GM12878 (cell line): ENCODE data around the gene TMEM175. TPM values are rescaled to one million over a fixed set of nuclear protein-coding genes. Genes with fewer than 3 reads are reported as not detected.

Experiments
- ATAC-seq: fragments of 200-7000 bp; cut with Tn5 transposase; 3 replicates; pipeline ENCODE4 v1.9.1; 2020; ENCODE audit warnings: mild to moderate bottlenecking, moderate library complexity
- BruUV-seq: library from RNA; stranded (reverse); fragments of 400-500 nt; replicated peaks from 2 replicates; lab custom pipeline; 2021; lab: Mats Ljungman, UMichigan
- CTCF ChIA-PET: fragments of 300-600 bp; sonication (Branson Sonifier 250); formaldehyde crosslinking; extraction: SDS; loops from one replicate; lab custom pipeline; 2021; ENCODE audit warnings: inconsistent platforms; lab: Yijun Ruan, JAX
- POLR2A ChIA-PET: fragments of 350-600 bp; formaldehyde crosslinking; extraction: SDS; loops from one replicate; lab custom pipeline; 2021; ENCODE audit warnings: inconsistent platforms; lab: Charles Lee
- RAD21 ChIA-PET: fragments of 300-600 bp; sonication (Branson Sonifier 250); formaldehyde crosslinking; loops from one replicate; lab custom pipeline; 2023; ENCODE audit warnings: antibody characterized with exemption; ENCODE audit not compliant: unreplicated experiment; lab: Charles Lee
- SMC1A ChIA-PET: fragments of 300-600 bp; sonication (Branson Sonifier 250); formaldehyde crosslinking; loops from one replicate; lab custom pipeline; 2023; ENCODE audit not compliant: unreplicated experiment, uncharacterized antibody; lab: Charles Lee
- DNase-seq: peaks from one replicate; pipeline ENCODE4 v3.0.0-alpha.2; 2011; ENCODE audit warnings: low read depth, low spot score
- FAIRE-seq: peaks from 3 replicates; lab custom pipeline; 2011; peaks lifted over from hg19 to GRCh38; lab: Jason Lieb, UNC
- H2AFZ ChIP-seq: 2 replicates; pipeline ENCODE4 v1.6.0; 2011; ENCODE audit warnings: low read depth, low read length, control low read depth; ENCODE audit not compliant: control insufficient read depth
- H3K27ac ChIP-seq: 2 replicates; pipeline ENCODE4 v1.5.1; 2011; ENCODE audit warnings: control low read depth; ENCODE audit not compliant: control insufficient read depth, insufficient read depth
- H3K27me3 ChIP-seq, 2 experiments: replicated peaks in 1 of 2; 2 replicates each; pipeline versions ENCODE4 v1.6.0 to v1.6.1; 2011; ENCODE audit warnings: low read length in 1 of 2; ENCODE audit not compliant: control insufficient read depth in 2 of 2, insufficient read depth in 2 of 2
- H3K36me3 ChIP-seq, 2 experiments: 2 replicates each; pipeline ENCODE4 v1.5.1; 2011; ENCODE audit warnings: low read length in 1 of 2; ENCODE audit not compliant: control insufficient read depth in 2 of 2, insufficient read depth in 2 of 2
- H3K4me1 ChIP-seq: 2 replicates; pipeline ENCODE4 v1.6.1; 2011; ENCODE audit warnings: mild to moderate bottlenecking, low read length, moderate library complexity, mixed read lengths; ENCODE audit not compliant: control insufficient read depth, insufficient read depth
- H3K4me2 ChIP-seq: 2 replicates; pipeline ENCODE4 v1.6.0; 2011; ENCODE audit warnings: control low read depth; ENCODE audit not compliant: control insufficient read depth, insufficient read depth
- H3K4me3 ChIP-seq: fragments of 200-600 bp; sonication (generic); 2 replicates; pipeline ENCODE4 v1.5.1; 2016
- H3K79me2 ChIP-seq: 2 replicates; pipeline ENCODE4 v1.6.0; 2011; ENCODE audit warnings: low read length; ENCODE audit not compliant: control insufficient read depth, insufficient read depth
- H3K9ac ChIP-seq: 2 replicates; pipeline ENCODE4 v1.8.0; 2011; ENCODE audit warnings: low read length, control low read depth, mixed read lengths; ENCODE audit not compliant: control insufficient read depth, insufficient read depth
- H3K9me3 ChIP-seq: replicated peaks from 3 replicates; pipeline ENCODE4 v1.5.1; 2011; ENCODE audit warnings: mild to moderate bottlenecking, low read length; ENCODE audit not compliant: control insufficient read depth, insufficient read depth
- H4K20me1 ChIP-seq: 2 replicates; pipeline ENCODE4 v1.6.0; 2011; ENCODE audit not compliant: control insufficient read depth, insufficient read depth
- BMI1 ChIP-seq: fragments of 450-650 bp; IDR thresholded peaks from 2 replicates; pipeline ENCODE4 v1.6.1; 2016; ENCODE audit warnings: mild to moderate bottlenecking, moderate library complexity, borderline replicate concordance
- CREM ChIP-seq: IDR thresholded peaks from 2 replicates; pipeline ENCODE4 v1.6.1; 2014; ENCODE audit warnings: antibody characterized with exemption, low read depth
- JUND ChIP-seq: IDR thresholded peaks from 2 replicates; pipeline ENCODE4 v1.6.1; 2012; ENCODE audit warnings: low read depth, mild to moderate bottlenecking, low read length, improper control_type of control experiment, moderate library complexity
- MEF2A ChIP-seq: IDR thresholded peaks from 2 replicates; pipeline ENCODE4 v1.6.1; 2011; ENCODE audit warnings: low read depth, mild to moderate bottlenecking, low read length, moderate library complexity; ENCODE audit not compliant: insufficient read depth
- NBN ChIP-seq: fragments of 450-650 bp; IDR thresholded peaks from 2 replicates; pipeline ENCODE4 v1.6.1; 2016
- NR2F1 ChIP-seq: fragments of 450-650 bp; conservative IDR thresholded peaks from 2 replicates; pipeline ENCODE4 v1.6.1; 2017; ENCODE audit warnings: mild to moderate bottlenecking
- RUNX3 ChIP-seq: IDR thresholded peaks from 2 replicates; pipeline ENCODE4 v1.6.1; 2012; ENCODE audit warnings: low read length, inconsistent platforms
- WGBS: methylation state at CpG from one replicate; pipeline ENCODE4 v1.1.6; 2016; ENCODE audit warnings: low lambda C conversion rate; ENCODE audit not compliant: insufficient replicate concordance, insufficient coverage; ENCODE audit errors: missing lambda C conversion rate; 5-methylcytosine and 5-hydroxymethylcytosine counted together
- in situ Hi-C: fragments of 300-500 bp; cut with MboI; formaldehyde crosslinking; loops from 9 replicates; pipeline ENCODE4 v1.14.3; 2018; ENCODE audit warnings: mixed read lengths
- intact Hi-C: fragments of 100-400 bp; cut with micrococcal nuclease; formaldehyde crosslinking; loops from one replicate; pipeline ENCODE4 v1.14.2; 2022; ENCODE audit not compliant: unreplicated experiment
- polyA plus RNA-seq, 11 experiments: library from polyadenylated mRNA; depleted of rRNA in 4 of 11; unstranded in 6 of 11; stranded (reverse) in 5 of 11; fragments of >200 nt; fragmentation: Nextera tagmentation in 4 of 11; fragmentation: Illumina TruSeq in 1 of 11; extraction: Ambion mirVana in 4 of 11; extraction: Trizol in 1 of 11; gene quantifications; 1 replicate in 1 of 11; 2 replicates in 10 of 11; pipeline versions ENCODE4 v1.2.1 to v1.2.3, GENCODE V29; 2011 to 2016; ENCODE audit warnings: inconsistent platforms in 2 of 11, missing spikeins in 2 of 11, low read depth in 1 of 11
- total RNA-seq, 4 experiments: library from RNA; depleted of rRNA in 3 of 4; stranded (reverse); fragments of >200 nt in 3 of 4; fragmentation: Illumina TruSeq in 1 of 4; extraction: Trizol in 1 of 4; gene quantifications; 2 replicates each; pipeline versions ENCODE4 v1.2.1 to v1.2.3, GENCODE V29; 2013 to 2021
- TF ChIP-seq, protein P1 (sequence below): IDR thresholded peaks from 2 replicates; pipeline ENCODE4 v1.6.1; 2011; ENCODE audit warnings: borderline replicate concordance, low read depth, mild to moderate bottlenecking, moderate library complexity, mixed read lengths, low read length; ENCODE audit not compliant: insufficient read depth; ENCODE audit errors: extremely low read length
- TF ChIP-seq, protein P2 (sequence below): fragments of 450-650 bp; IDR thresholded peaks from 2 replicates; pipeline ENCODE4 v1.6.1; 2017; ENCODE audit warnings: borderline replicate concordance
- TF ChIP-seq, protein P3 (sequence below): IDR thresholded peaks from 2 replicates; pipeline ENCODE4 v1.6.1; 2012; ENCODE audit warnings: low read length, inconsistent platforms
- TF ChIP-seq, protein P4 (sequence below): fragments of 450-650 bp; IDR thresholded peaks from 2 replicates; pipeline ENCODE4 v1.6.1; 2018; ENCODE audit warnings: borderline replicate concordance, mild to moderate bottlenecking; ENCODE audit not compliant: partially characterized antibody
- TF ChIP-seq, protein P5 (sequence below): fragments of 450-650 bp; IDR thresholded peaks from 2 replicates; pipeline ENCODE4 v1.6.1; 2017; ENCODE audit warnings: mild to moderate bottlenecking, low read depth, inconsistent platforms; ENCODE audit not compliant: poor library complexity, severe bottlenecking
- TF ChIP-seq, protein P6 (sequence below): fragments of 150-350 bp; IDR thresholded peaks from 2 replicates; pipeline ENCODE4 v1.6.1; 2014; ENCODE audit warnings: mild to moderate bottlenecking, low read depth, low read length

TMEM175 gene
- total and polyA plus RNA-seq, 10 of the 15 experiments (the other 5 are each of a cell fraction or from before 2014, with no cell fraction given), result 0.11 to 39.5 (median 22.3) TPM

DNA sequence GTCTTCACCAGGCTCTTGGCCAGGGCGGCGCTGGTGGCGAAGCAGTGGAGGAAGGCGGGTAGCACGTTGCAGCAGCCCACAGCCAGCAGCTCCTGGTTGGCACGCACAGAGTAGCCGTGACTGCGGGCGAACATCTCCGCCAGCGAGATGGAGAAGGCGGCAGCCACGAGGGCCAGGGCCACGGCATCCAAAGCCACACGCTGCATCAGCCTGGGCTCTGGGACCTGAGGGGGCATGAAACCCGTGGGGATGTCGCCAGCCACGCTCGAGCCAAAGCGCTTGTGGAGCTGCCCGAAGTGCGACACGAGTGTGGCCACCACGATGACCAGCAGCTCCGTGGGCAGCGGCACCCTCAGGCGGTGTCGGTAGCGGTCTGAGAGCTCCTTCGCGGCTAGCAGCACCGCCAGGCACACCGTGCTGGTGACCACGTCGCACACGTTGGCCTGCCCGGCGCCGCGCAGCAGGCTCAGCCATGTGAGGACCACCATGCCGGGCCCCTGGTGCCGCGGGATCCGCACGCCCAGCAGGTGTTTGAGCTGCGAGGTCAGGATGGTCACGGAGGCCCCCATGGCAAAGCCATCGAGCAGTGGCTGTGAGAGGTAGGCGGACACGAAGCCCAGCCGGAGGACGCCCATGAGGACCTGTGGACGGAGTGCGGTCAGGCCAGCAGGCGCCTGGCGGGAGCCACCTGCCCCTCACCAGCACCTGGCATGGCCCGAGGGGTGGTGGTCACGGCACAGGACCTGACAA is 57.6 kb downstream of the TMEM175 start:
- ChIA-PET POLR2A (no interaction called here), RAD21 (no interaction called here), CTCF (no interaction called here), SMC1A (no interaction called here)
- no peaks in the 10 kb centered on the region for H3K27me3 ChIP-seq
- H3K4me2 ChIP-seq, result no peak overlapping the region
- no peaks in the 10 kb centered on the region for H3K79me2 ChIP-seq
- no peaks in the 10 kb centered on the region; the same call in 2 of the 3 replicates for H3K9me3 ChIP-seq
- no peak overlapping the region for H2AFZ ChIP-seq
- DNase-seq (no peak), ATAC-seq (no peak), FAIRE-seq (no peak)
- no peak overlapping the region for H3K27ac ChIP-seq
- H3K4me3 ChIP-seq, result no peak overlapping the region
- H4K20me1 ChIP-seq, result no peaks in the 10 kb centered on the region
- WGBS, result 91% methylated on average over 48 of the region's 58 CpGs
- peaks cover 6% of the 10 kb centered on the region; the same call in 1 of the 2 replicates for H3K4me1 ChIP-seq
- H3K36me3 ChIP-seq, result no peaks in the 10 kb centered on the region
- no TSS peak for BruUV-seq
- in situ Hi-C loops, result no loop called here
- intact Hi-C loops, result loop anchor here (10.0 kb wide), 1 partner anchor 95 kb away; no protein-coding TSS in a partner anchor
- H3K9ac ChIP-seq, result no peak overlapping the region
- TF ChIP-seq, protein P1, sequence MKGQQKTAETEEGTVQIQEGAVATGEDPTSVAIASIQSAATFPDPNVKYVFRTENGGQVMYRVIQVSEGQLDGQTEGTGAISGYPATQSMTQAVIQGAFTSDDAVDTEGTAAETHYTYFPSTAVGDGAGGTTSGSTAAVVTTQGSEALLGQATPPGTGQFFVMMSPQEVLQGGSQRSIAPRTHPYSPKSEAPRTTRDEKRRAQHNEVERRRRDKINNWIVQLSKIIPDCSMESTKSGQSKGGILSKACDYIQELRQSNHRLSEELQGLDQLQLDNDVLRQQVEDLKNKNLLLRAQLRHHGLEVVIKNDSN, result no peak
- TF ChIP-seq, protein P2, sequence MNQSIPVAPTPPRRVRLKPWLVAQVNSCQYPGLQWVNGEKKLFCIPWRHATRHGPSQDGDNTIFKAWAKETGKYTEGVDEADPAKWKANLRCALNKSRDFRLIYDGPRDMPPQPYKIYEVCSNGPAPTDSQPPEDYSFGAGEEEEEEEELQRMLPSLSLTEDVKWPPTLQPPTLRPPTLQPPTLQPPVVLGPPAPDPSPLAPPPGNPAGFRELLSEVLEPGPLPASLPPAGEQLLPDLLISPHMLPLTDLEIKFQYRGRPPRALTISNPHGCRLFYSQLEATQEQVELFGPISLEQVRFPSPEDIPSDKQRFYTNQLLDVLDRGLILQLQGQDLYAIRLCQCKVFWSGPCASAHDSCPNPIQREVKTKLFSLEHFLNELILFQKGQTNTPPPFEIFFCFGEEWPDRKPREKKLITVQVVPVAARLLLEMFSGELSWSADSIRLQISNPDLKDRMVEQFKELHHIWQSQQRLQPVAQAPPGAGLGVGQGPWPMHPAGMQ, result no peak
- TF ChIP-seq, protein P3, sequence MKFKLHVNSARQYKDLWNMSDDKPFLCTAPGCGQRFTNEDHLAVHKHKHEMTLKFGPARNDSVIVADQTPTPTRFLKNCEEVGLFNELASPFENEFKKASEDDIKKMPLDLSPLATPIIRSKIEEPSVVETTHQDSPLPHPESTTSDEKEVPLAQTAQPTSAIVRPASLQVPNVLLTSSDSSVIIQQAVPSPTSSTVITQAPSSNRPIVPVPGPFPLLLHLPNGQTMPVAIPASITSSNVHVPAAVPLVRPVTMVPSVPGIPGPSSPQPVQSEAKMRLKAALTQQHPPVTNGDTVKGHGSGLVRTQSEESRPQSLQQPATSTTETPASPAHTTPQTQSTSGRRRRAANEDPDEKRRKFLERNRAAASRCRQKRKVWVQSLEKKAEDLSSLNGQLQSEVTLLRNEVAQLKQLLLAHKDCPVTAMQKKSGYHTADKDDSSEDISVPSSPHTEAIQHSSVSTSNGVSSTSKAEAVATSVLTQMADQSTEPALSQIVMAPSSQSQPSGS, result no peak
- TF ChIP-seq CREM (no peak), JUND (no peak), NR2F1 (no peak), RUNX3 (no peak), NBN (no peak), BMI1 (no peak), MEF2A (no peak)
- TF ChIP-seq, protein P4, sequence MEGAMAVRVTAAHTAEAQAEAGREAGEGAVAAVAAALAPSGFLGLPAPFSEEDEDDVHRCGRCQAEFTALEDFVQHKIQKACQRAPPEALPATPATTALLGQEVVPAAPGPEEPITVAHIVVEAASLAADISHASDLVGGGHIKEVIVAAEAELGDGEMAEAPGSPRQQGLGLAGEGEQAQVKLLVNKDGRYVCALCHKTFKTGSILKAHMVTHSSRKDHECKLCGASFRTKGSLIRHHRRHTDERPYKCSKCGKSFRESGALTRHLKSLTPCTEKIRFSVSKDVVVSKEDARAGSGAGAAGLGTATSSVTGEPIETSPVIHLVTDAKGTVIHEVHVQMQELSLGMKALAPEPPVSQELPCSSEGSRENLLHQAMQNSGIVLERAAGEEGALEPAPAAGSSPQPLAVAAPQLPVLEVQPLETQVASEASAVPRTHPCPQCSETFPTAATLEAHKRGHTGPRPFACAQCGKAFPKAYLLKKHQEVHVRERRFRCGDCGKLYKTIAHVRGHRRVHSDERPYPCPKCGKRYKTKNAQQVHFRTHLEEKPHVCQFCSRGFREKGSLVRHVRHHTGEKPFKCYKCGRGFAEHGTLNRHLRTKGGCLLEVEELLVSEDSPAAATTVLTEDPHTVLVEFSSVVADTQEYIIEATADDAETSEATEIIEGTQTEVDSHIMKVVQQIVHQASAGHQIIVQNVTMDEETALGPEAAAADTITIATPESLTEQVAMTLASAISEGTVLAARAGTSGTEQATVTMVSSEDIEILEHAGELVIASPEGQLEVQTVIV, result no peak
- TF ChIP-seq, protein P5, sequence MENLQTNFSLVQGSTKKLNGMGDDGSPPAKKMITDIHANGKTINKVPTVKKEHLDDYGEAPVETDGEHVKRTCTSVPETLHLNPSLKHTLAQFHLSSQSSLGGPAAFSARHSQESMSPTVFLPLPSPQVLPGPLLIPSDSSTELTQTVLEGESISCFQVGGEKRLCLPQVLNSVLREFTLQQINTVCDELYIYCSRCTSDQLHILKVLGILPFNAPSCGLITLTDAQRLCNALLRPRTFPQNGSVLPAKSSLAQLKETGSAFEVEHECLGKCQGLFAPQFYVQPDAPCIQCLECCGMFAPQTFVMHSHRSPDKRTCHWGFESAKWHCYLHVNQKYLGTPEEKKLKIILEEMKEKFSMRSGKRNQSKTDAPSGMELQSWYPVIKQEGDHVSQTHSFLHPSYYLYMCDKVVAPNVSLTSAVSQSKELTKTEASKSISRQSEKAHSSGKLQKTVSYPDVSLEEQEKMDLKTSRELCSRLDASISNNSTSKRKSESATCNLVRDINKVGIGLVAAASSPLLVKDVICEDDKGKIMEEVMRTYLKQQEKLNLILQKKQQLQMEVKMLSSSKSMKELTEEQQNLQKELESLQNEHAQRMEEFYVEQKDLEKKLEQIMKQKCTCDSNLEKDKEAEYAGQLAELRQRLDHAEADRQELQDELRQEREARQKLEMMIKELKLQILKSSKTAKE, result no peak
- TF ChIP-seq, protein P6, sequence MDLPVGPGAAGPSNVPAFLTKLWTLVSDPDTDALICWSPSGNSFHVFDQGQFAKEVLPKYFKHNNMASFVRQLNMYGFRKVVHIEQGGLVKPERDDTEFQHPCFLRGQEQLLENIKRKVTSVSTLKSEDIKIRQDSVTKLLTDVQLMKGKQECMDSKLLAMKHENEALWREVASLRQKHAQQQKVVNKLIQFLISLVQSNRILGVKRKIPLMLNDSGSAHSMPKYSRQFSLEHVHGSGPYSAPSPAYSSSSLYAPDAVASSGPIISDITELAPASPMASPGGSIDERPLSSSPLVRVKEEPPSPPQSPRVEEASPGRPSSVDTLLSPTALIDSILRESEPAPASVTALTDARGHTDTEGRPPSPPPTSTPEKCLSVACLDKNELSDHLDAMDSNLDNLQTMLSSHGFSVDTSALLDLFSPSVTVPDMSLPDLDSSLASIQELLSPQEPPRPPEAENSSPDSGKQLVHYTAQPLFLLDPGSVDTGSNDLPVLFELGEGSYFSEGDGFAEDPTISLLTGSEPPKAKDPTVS, result no peak
